Right lobe of liver (tissue), 4 donors: ENCODE measurements around the gene POU1F1.

Experiments used
- CTCF ChIP-seq, 4 donors: fragments of 200-600 bp in 3 of 4; fragments of 450-650 bp in 1 of 4; IDR thresholded peaks; one replicate each; pipeline versions ENCODE4 v1.5.1 to v1.8.0; 2016 to 2022; ENCODE audit warnings: antibody characterized with exemption in 4 of 4, mild to moderate bottlenecking in 2 of 4
- POLR2A ChIP-seq: fragments of 450-650 bp; IDR thresholded peaks from one replicate; pipeline ENCODE4 v1.6.1; 2017; ENCODE audit warnings: antibody characterized with exemption, mild to moderate bottlenecking
- donor health status: DM: no; HTN: no; CAD: no.
- donor health status: DM: no; HTN: no; CAD: no.
- donor health status: DM: no; HTN: yes; CAD: no.

DNA sequence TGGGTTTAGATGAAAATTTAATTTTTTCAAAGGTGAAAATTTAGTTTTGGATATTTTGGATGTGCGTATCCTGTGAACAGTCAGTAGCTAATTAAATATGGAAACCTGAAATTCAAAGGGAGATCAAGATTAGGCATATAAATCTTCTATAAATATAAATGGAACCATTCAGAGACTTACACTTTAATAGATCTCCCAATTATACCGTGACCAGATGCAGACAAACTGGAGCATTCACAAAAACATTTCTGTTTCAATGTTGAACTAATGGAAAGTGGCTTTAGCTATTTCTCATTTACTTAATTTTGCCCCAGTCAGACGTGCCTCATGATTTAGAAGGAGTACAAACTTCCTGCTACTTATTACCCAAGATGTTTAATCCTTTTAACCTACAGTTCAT, 29.1 kb upstream of the POU1F1 start:
- TF ChIP-seq CTCF (IDR thresholded peaks at IDR 0.05): no peak
- no peak for TF ChIP-seq POLR2A
